Stimulated activated CD4-positive, alpha-beta T cell treated with anti-CD3 and anti-CD28 coated beads, Interleukin-12 subunit alpha, Interleukin-12 subunit beta, amount 100 ng/mL, for 48 hours (primary cell): Measurements from ENCODE around the gene CWC15.
"Not testable (repeated sequence)": the region's sequence is repeated elsewhere in the genome, so short reads cannot be mapped to it uniquely, and the experiment has no call there.

Experiments used
- DNase-seq, 3 donors: peaks; one replicate each; pipeline ENCODE4 v3.0.0-alpha.2; 2020; ENCODE audit warnings: low read depth in 2 of 3, low spot score in 1 of 3

Gene CWC15

DNA sequence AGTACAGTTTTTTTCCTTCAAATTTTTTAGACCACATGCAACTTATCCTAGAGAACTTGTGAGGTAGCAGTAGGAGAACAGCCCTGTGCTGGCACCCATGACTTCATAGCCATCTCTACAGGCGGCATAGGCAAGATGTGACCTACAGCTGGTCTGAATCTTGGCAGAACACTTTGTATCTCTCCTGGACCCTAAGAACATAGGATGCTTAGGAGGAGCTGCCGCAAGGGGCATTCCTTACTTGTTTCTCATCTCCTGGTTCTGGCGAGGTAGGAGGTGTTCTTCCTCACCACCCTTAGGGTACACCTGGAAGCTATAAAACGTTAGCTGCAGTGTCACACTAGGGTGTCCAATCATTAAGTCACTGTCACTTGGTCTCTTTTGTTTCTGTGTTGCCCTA, 16.4 kb downstream of the CWC15 start:
- no peak for DNase-seq

DNA sequence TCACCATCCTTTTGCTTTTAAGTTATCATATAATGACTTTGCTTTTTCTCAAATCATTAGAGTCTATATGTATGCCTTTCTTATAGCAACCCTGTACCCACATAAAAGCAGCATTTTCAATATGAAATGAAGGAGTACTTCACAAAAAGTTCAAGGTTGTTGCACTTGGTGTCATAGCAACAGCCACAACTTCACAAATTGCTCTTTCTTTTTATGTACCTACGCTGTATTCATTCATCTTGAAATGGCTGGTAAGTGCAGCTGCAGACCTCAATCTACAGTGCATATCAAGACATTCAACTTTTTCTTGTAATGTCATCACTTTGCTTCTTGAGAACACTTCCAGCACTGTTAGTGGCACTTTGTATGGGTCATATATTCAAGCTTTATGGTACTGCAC, 18.6 kb downstream of the CWC15 start:
- no peak for DNase-seq

DNA sequence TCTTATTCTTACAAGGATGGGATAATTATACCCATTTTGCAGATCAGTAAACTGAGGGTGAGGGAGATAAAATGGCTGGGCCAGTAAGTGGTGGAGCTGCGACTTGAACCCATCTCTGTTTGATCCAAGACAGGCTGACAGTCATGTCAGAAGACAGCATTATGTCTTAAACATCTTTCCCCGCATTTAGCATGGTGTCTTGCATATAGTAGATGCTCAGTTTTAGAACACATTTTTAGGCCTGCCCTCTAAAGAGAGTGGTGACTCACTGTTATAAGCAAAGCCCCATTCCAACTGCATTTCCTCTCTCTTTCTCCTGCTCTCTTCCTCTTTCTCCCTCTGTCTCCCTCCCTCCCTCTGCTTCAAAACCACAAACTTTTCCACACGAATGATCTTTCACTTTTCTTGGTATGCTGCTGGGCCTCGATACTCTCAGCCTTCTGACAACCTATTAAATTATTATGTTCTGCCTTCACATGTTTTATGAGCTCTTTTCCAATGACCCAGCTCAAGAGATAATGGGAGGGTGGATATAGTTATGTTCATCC, 25.2 kb downstream of the CWC15 start:
- no peak for DNase-seq

DNA sequence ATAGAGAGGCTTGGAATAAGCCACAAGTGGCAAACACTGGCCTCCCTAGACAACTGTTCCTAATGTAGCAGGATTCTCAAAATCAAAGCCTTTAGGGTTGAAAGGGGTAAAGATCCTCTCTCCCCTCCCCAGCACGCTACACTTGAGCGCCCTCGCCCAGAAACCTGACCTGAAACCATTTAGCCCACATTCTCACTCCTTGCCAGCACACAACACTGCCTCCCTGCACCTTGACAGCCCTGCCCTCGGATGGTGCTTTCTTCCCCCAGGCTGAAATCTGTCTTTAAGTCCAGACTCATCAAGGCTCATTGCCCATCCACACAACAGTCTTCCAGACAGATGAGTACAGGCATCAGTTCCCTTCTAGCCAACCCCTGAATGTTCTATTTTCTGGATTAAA, 26.5 kb downstream of the CWC15 start:
- DNase-seq, result no peak

GRCh38 chr11:94941131-94941530, 32.2 kb downstream of the CWC15 start:
- DNase-seq, result no peak

GRCh38 chr11:94939346-94939745, 34.0 kb downstream of the CWC15 start:
- DNase-seq, result no peak

GRCh38 chr11:94938095-94939055, 35.0 kb downstream of the CWC15 start:
- no peak for DNase-seq

DNA sequence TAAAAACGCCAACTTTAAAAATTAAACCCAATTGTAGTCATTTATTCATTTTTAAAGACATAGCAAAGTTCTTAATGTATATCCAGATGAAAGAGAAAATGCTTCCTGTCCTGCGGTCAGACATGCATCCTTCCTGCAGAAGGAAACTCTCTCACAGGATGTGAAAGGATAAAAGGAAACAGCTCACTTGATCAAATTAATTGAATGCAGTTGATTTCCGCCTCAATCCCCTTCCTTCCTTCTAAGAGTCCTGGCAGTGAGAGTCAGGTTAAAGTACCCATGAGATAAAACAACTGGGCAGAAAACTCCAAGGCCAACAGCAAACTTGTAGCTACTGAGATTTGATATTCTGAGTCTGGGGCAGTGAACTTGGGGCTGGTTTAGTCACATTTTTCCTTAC, 38.5 kb downstream of the CWC15 start:
- no peak for DNase-seq

DNA sequence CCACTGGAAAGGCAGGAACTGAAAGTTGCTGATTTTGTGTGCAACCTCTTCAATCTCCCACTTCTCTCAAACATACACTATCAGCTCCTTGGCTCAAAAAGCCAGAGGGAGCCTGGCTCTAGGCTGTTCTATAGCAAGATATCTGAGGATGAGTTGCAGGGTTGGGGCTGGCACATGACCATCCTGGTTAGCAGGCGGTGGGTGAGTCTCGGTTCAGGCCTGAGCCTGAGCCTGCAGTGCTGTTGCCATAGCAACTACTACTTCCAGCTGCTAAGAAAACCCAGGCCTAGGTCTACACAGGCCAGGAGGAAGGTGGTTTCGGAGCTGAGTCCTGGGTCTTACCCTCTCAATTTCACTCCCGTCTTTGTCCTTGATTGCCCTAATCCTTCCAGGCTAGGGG, 39.0 kb downstream of the CWC15 start:
- no peak for DNase-seq

- no peak for DNase-seq
Observed at GRCh38 chr11:94933223-94934130, 39.9 kb downstream of the CWC15 start.

DNA sequence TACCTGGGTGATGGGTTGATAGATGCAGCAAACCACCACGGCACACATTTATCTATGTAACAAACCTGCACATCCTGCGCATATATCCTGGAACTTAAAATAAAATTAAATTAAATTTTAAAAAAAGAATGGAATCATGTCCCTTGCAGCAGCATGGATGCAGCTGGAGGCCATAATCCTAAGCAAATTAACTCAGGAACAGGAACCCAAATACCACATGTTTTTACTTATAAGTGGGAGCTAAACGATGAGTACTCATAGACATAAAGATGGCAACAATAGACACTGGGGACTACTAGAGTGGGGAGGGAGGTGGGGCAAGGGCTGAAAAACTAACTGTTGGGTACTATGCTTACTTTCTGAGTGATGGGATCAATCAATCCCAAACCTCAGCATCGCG, 40.9 kb downstream of the CWC15 start:
- no peak for DNase-seq

GRCh38 chr11:94932072-94932471, 41.3 kb downstream of the CWC15 start:
- not testable (repeated sequence) for DNase-seq

- DNase-seq, result no peak
Observed at GRCh38 chr11:94928117-94928990, 45.0 kb downstream of the CWC15 start.

GRCh38 chr11:94926698-94927237, 46.6 kb downstream of the CWC15 start:
- DNase-seq, result no peak

DNA sequence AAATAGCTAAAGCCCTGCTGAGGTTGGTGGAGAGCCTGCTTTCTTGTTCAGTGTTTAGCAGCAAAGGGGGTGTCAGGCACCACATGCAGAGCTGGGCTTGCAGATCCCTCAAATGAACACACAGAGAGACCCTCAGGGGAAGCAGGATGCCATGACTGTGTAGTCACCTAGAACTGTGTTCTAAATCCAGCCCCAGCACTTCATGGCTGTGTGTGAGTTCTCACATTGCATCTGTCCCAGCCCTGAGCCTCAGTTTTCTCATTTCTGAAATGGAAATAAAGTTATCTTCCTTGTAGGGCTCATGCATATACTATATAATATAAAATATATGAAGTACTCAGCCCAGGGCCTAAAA, 47.1 kb downstream of the CWC15 start:
- DNase-seq, result no peak

- no peak for DNase-seq
Observed at GRCh38 chr11:94925422-94926270, 47.7 kb downstream of the CWC15 start.

GRCh38 chr11:94924612-94925011, 48.7 kb downstream of the CWC15 start:
- no peak for DNase-seq

- DNase-seq, result no peak
Observed at GRCh38 chr11:94924171-94924572, 49.2 kb downstream of the CWC15 start.

GRCh38 chr11:94923004-94923334, 50.4 kb downstream of the CWC15 start:
- DNase-seq, result no peak
